NCI-H82 (cell line): ENCODE measurements around the gene NAT16.

ENCODE experiments used
- DNase-seq: peaks from one replicate; lab custom pipeline; 2025; lab: John Stamatoyannopoulos, UW

NAT16 gene

GRCh38 chr7:101170617-101171441 is 9.3 kb downstream of the NAT16 start:
- no peak for DNase-seq

DNA sequence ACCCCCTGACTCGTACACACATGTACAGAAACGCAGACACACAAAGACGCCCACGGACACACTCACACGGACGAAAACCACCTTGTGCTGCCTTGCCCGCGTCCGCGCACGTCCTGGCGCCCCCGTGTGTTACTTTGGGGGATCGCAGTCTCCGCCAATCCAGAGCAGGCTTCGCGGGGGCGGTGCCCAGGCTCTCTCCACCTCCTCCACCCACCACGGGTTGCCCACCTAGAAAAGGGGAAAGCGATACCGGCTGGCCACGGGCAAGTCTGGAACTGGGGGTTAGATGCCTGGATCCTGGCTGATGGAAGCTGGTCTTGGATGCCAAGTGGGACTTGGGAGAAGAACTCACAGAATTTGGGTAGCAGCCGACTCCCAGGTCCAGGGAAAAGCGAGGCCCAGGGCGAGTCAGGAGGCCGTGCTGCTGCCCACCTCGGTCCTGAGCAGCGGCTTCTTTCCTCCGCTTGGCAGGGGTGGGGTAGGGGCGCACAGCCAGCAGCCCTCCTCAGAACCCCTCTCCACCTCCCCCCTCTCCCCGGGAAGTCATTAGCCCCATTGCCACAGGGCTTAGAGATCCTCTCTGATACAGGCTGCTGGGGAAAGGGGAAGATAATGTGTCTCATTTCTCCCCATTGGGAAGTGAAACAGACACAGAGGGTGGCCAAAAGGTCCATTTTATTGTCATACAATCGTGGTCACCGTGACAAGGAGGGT is 10.1 kb downstream of the NAT16 start:
- peak; percentile 72 for DNase-seq

DNA sequence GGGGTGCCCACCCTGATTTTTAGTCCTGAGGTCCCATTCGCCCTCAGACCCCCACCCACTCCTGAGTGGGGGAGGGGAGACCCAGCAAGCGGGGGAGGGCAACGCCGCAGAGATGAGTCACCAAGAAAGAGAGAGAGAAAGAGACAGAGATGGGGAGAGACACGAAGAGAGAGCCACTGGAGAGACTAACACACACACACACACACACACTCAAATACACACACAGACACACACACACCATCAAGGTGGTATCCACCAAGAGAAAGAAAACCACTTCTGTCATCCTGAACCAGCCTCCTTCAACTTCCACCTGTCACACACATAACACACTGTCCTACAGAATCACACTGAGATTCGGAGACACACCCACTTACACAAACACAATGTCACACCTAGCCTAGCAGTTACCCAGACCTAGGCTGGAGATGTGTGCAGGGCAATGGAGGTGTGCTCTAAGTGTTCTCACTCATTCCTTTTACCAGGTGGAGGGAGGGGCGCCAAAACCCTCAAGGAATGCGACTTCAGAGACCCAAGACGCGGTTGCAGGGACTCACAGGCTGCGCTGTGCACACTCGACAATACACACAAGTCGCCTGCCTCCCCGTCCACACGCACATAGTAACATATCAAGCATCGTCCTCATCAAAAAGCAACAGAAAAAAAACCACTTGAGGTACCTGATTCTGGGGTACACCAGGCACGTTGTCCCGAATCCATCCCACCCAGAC is 10.8 kb downstream of the NAT16 start:
- DNase-seq = no peak

- no peak for DNase-seq
Observed at GRCh38 chr7:101168412-101169049, 11.6 kb downstream of the NAT16 start.

- no peak for DNase-seq
Observed at GRCh38 chr7:101167645-101168411, 12.3 kb downstream of the NAT16 start.

GRCh38 chr7:101166909-101167644 is 13.0 kb downstream of the NAT16 start:
- peak; percentile 96 for DNase-seq

- no peak for DNase-seq
Observed at GRCh38 chr7:101166648-101166908, 13.5 kb downstream of the NAT16 start.

GRCh38 chr7:101165958-101166647 is 14.0 kb downstream of the NAT16 start:
- DNase-seq = peak; percentile 60

GRCh38 chr7:101165075-101165957 is 14.8 kb downstream of the NAT16 start, which contains the start of gene VGF:
TSS of gene VGF (minus strand) at chr7:101165569. CDS start at chr7:101164843, 726 bp downstream.
- DNase-seq = peak; percentile 96

DNA sequence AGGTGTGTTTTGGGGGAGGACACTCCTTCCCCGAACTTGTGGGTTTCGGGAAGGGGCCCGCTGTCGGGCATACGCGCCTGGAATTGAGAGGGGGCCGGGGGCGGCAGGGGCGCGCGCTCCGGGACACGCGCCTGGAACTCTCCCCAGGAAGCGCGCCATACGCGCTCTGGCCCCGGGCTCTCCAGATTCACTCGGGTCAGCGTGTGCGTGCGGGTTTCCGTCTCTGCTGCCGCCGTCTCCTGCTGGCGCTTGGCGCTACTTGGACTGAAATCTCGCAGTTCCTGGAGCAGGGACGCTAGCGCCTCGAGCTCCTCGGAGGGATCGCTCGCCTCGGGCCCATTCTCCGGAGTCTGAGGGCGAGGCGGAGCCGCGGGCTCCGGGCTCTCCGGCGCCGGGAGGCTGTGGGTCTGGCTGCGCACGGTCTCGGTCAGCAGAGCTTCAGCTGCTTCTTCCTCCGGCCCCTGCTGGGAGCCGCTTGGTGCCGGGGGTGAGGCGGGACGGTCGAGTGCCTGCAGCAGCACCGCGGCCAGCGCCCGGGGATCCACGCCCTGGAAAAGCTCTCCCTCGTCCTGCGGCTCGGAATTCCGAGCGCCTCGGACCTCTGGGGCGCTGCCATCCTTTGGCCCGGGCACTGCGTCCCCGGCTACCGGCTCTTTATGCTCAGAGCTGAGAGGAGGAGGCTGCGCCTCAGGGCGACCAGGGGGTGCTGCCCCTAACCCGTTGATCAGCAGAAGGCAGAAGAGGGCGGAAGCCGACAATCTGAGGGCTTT is 15.8 kb downstream of the NAT16 start:
- DNase-seq = peak; percentile 25

DNA sequence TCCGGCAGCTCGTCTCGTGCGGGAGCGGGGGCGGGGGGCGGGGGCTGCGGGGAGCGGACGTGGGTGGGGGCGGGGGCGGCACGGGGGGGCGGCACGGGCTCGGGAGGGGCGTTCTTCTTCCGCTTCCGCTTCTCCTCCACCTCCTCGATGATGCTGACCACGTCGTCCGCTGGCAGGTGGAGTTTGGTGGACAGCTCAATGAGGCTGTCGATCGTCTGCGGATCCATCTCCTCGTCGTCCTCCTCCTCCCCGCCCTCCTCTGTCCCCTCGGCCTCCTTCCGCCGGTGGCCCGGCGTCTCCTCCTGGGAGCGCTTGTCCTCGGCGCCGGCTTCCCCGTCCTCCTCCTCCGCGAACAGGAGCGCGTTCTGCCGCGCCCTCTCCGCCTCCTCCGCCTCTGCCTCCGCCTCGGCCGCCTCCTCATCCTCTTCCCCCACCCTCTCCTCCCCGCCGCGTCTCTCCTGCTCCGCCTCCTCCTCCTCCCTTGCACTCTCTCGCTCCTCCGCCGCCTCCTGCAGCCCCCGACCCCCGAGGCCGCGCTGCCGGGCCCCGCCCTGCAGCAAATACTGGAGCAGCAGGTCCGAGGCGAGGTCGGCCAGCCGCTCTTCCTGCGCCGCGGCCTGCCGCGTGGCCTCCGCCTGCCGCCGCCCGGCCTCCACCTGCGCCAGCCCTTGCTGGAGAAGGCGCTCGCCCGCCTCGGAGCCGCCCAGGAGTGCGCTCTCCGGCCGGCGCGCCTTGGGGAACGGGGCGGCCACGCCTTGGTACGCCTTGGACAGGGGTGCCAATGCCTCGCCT is 16.6 kb downstream of the NAT16 start:
- DNase-seq = peak; percentile 59

GRCh38 chr7:101162551-101163278 is 17.4 kb downstream of the NAT16 start:
- DNase-seq = peak; percentile 74

DNA sequence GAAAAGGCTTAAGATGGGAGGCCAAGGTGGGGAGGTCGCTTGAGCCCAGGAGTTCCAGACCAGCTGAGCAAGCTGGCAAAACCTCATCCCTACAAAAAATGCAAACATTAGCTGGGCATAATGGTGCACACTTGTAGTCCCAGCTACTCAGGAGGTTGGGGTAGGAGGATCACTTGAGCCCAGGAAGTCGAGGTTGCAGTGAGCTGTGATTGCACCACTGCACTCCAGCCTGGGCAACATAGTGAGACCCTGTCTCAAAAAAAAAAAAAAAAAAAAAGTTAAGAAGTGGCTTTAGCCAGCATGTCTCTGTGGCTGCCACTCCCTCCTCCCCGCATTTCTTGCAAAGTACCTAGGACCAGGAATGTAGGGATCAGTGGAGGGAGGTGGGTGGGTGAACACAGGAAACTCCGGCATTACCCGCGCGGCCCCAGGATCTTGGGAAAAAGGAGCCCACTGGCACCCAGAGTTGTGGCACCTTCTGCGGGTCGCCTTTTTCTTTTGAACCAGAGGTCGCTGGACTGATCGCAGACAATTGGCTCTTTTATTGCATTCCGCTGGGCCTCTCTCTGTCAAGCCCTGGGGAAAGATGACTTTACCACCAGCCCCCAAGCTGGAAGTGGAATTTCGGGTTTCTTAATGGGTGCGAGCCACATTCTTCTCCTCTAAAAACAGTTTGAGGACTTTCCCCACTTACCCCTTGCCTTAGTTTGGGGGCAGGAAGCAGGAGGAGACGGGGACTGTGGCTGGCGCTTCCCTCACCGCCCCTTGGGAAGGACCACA is 18.2 kb downstream of the NAT16 start:
- no peak for DNase-seq

- DNase-seq = no peak
Observed at GRCh38 chr7:101160910-101161309, 19.2 kb downstream of the NAT16 start.

DNA sequence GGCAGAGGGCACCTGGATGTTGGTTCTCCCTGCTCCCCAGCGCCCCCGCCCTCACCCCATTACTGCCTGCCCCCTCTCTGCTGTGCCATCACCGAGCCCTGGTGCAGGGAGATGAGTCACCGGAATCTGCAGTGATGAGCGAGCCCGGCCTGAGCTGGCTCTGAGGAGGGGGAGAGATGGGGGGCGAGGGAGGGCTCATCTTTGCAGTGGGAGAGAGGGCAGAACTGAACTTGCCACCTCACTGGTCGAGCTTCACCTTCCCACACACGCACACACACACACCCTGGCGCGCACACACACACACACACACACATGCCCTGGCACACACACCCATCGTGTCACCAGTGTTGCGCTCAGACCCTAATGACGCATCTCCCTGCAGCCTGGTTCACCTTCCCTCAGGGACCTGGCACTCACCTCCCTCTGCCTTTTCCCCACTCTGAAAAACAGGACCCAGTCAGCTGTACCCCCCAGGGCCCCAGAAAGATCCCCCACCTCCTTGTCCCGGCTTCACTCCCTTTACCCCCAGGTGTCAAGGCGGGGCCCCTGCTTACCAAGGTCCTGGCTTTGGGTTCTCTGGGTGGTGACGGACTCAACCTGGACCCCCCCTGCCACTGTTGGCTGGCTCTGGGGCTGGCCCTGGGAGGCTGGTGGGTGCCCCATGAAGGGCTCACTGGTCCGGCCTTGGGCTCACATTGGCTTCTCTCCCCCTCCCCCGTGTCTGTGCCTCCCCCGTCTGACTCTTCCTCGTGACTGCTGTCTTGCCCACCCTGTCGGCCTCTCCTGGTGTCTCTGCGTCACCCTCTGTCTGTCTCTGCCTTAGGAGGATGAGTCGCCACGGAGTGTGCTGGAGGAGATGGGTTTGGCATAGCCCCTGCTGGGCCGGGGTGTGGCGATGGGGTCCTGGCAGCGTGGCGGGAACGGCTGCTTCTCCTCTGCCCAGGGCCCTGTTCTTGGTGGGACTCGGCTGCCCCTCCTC is 20.1 kb downstream of the NAT16 start:
- no peak for DNase-seq
